Keratinocyte (primary cell): ENCODE measurements around the gene SNCG. TPM values are rescaled to one million over a fixed set of nuclear protein-coding genes. Genes with fewer than 3 reads are reported as not detected.
"Not testable (repeated sequence)": the region's sequence is repeated elsewhere in the genome, so short reads cannot be mapped to it uniquely, and the experiment has no call there.

Source experiments
- DNase-seq: peaks from one replicate; pipeline ENCODE4 v3.0.0-alpha.2; 2011; ENCODE audit warnings: low read depth, missing footprints, low spot score
- FAIRE-seq: peaks from 2 replicates; lab custom pipeline; 2011; peaks lifted over from hg19 to GRCh38; lab: Jason Lieb, UNC
- H2AFZ ChIP-seq: 2 replicates; pipeline ENCODE4 v1.6.0; 2012; ENCODE audit warnings: low read length, control low read depth, inconsistent platforms; ENCODE audit not compliant: control insufficient read depth
- H3K27ac ChIP-seq: 2 replicates; pipeline ENCODE4 v1.5.1; 2011; ENCODE audit warnings: low read length; ENCODE audit not compliant: control insufficient read depth, insufficient read depth
- H3K27me3 ChIP-seq: 3 replicates; pipeline ENCODE4 v1.6.0; 2011; ENCODE audit warnings: low read length; ENCODE audit not compliant: control insufficient read depth, insufficient read depth; ENCODE audit errors: extremely low read depth
- H3K36me3 ChIP-seq, 2 experiments: 2 replicates in 1 of 2; 3 replicates in 1 of 2; pipeline ENCODE4 v1.5.1; 2011; ENCODE audit warnings: low read length in 2 of 2, mild to moderate bottlenecking in 1 of 2; ENCODE audit not compliant: control insufficient read depth in 2 of 2, insufficient read depth in 2 of 2; ENCODE audit errors: extremely low read depth in 1 of 2
- H3K4me1 ChIP-seq: 3 replicates; pipeline ENCODE4 v1.5.1; 2011; ENCODE audit warnings: low read length; ENCODE audit not compliant: control insufficient read depth, insufficient read depth; ENCODE audit errors: extremely low read depth
- H3K4me2 ChIP-seq: 3 replicates; pipeline ENCODE4 v1.6.0; 2011; ENCODE audit warnings: low read depth, low read length; ENCODE audit not compliant: control insufficient read depth, insufficient read depth; ENCODE audit errors: extremely low read depth
- H3K4me3 ChIP-seq, 3 experiments: fragments of 200-600 bp in 1 of 3; sonication (generic) in 1 of 3; 2 replicates in 2 of 3; 3 replicates in 1 of 3; pipeline ENCODE4 v1.5.1; 2011 to 2016; ENCODE audit warnings: low read length in 3 of 3, mild to moderate bottlenecking in 3 of 3, control low read depth in 2 of 3, inconsistent platforms in 1 of 3, low read depth in 1 of 3, mixed read lengths in 1 of 3, mixed run types in 1 of 3, moderate library complexity in 1 of 3; ENCODE audit not compliant: control insufficient read depth in 2 of 3, insufficient read depth in 2 of 3; ENCODE audit errors: extremely low read depth in 1 of 3
- H3K79me2 ChIP-seq: 2 replicates; pipeline ENCODE4 v1.6.0; 2012; ENCODE audit warnings: low read length; ENCODE audit not compliant: control insufficient read depth, insufficient read depth
- H3K9ac ChIP-seq: 3 replicates; pipeline ENCODE4 v1.6.0; 2011; ENCODE audit warnings: low read length; ENCODE audit not compliant: control insufficient read depth, insufficient read depth; ENCODE audit errors: extremely low read depth
- H3K9me1 ChIP-seq: 3 replicates; pipeline ENCODE4 v1.6.0; 2011; ENCODE audit warnings: low read length; ENCODE audit not compliant: control insufficient read depth, insufficient read depth; ENCODE audit errors: extremely low read depth
- H3K9me3 ChIP-seq: 2 replicates; pipeline ENCODE4 v1.5.1; 2012; ENCODE audit warnings: low read depth, low read length; ENCODE audit not compliant: control insufficient read depth
- H4K20me1 ChIP-seq: 3 replicates; pipeline ENCODE4 v1.6.0; 2011; ENCODE audit warnings: low read length; ENCODE audit not compliant: control insufficient read depth, insufficient read depth; ENCODE audit errors: extremely low read depth
- CTCF ChIP-seq, 3 experiments: IDR thresholded peaks in 1 of 3; conservative IDR thresholded peaks in 1 of 3; optimal IDR thresholded peaks in 1 of 3; 2 replicates in 2 of 3; 3 replicates in 1 of 3; pipeline versions ENCODE3 to v1.5.1; 2011; ENCODE audit warnings: low read length in 3 of 3, mild to moderate bottlenecking in 3 of 3, moderate library complexity in 2 of 3, control low read depth in 1 of 3, inconsistent platforms in 1 of 3; ENCODE audit not compliant: insufficient read depth in 2 of 3; ENCODE audit errors: extremely low read depth in 1 of 3
- EZH2 ChIP-seq: IDR thresholded peaks from one replicate; pipeline ENCODE4 v1.6.1; 2012; ENCODE audit warnings: inconsistent platforms, mild to moderate bottlenecking, low read length, moderate library complexity
- dilution Hi-C: fragments of 300-500 bp; cut with MboI; formaldehyde crosslinking; loops from one replicate; pipeline ENCODE4 v1.7.0; 2020; ENCODE audit warnings: low sequenced_read_pairs; ENCODE audit not compliant: extremely low pct_ligation_motif_present
- polyA plus RNA-seq, 5 experiments: library from polyadenylated mRNA; depleted of rRNA in 3 of 5; stranded (reverse) in 3 of 5; stranded (forward) in 1 of 5; unstranded in 1 of 5; fragments of >200 nt; gene quantifications; 1 replicate in 1 of 5; 2 replicates in 3 of 5; 3 replicates in 1 of 5; pipeline versions ENCODE4 v1.2.1 to v1.2.3, GENCODE V29; 2011 to 2012; ENCODE audit warnings: missing spikeins in 2 of 5, low read depth in 1 of 5, low replicate concordance in 1 of 5

Gene SNCG
- polyA plus RNA-seq, 1 donor (not counting 4 experiments of a cell fraction or from before 2014, with no cell fraction given): 6.8 TPM

- H3K36me3 ChIP-seq: no peaks in the 10 kb centered on the region
- H3K4me1 ChIP-seq: no peaks in the 10 kb centered on the region
- dilution Hi-C loops: no loop called here
- no peak overlapping the region for H3K4me2 ChIP-seq
- no peaks in the 10 kb centered on the region for H3K9me1 ChIP-seq
- no peak overlapping the region for H3K4me3 ChIP-seq
- no peaks in the 10 kb centered on the region for H3K27me3 ChIP-seq
- H3K9me3 ChIP-seq: no peaks in the 10 kb centered on the region
- no peak overlapping the region for H3K9ac ChIP-seq
- FAIRE-seq: no peak
- H3K79me2 ChIP-seq: no peaks in the 10 kb centered on the region
- DNase-seq: no peak
- H4K20me1 ChIP-seq: peaks cover 3% of the 10 kb centered on the region
- no peak overlapping the region for H3K27ac ChIP-seq
- H2AFZ ChIP-seq: no peak overlapping the region
- TF ChIP-seq EZH2: no peak
- TF ChIP-seq CTCF (optimal IDR thresholded peaks at IDR 0.05 in 1 of 3, IDR thresholded peaks at IDR 0.05 in 1 of 3, conservative IDR thresholded peaks at IDR 0.05 in 1 of 3; ENCODE audit: extremely low read depth in 1 of 3, insufficient read depth in 2 of 3, low read length in 3 of 3): no peak
These were observed 6.3 kb upstream of the SNCG start for GRCh38 chr10:86952106-86952505.

DNA sequence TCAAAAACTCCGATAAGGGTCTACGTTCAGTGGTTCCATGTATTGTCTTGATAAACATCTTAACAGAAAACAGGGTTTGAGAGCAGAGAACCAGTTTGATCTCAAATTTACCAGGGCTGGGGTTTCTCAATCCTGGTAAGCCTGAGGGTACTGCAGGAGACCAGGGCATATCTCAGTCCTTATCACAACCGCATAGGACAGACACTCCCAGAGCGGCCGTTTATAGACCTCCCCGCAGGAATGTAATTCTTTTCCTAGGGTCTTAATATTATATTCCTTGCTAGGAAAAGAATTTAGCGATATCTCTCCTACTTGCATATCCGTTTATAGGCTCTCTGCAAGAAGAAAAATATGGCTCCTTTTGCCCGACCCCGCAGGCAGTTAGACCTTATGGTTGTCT lies 5.7 kb upstream of the SNCG start:
- H3K9me1 ChIP-seq, H3K4me3 ChIP-seq, H3K9ac ChIP-seq, H3K27me3 ChIP-seq, FAIRE-seq, dilution Hi-C loops, H3K4me1 ChIP-seq, H3K4me2 ChIP-seq, H3K27ac ChIP-seq, H4K20me1 ChIP-seq, H2AFZ ChIP-seq, H3K36me3 ChIP-seq, H3K79me2 ChIP-seq, H3K9me3 ChIP-seq, DNase-seq: not testable (repeated sequence)
